Vagina (tissue), 2 donors: ENCODE results near the gene PTPRD. TPM values are rescaled to one million over a fixed set of nuclear protein-coding genes. Genes with fewer than 3 reads are reported as not detected.

Experiments
- DNase-seq, 2 donors: peaks; one replicate each; pipeline ENCODE4 v3.0.0-alpha.2; 2017; ENCODE audit errors: extremely low spot score in 2 of 2
- H3K27ac ChIP-seq: fragments of 200-600 bp; sonication (generic); one replicate; pipeline ENCODE4 v1.5.1; 2019
- H3K27me3 ChIP-seq: fragments of 200-600 bp; sonication (generic); one replicate; pipeline ENCODE4 v1.5.1; 2019
- H3K36me3 ChIP-seq, 2 donors: fragments of 200-600 bp; sonication (generic); one replicate each; pipeline ENCODE4 v1.5.1; 2017 to 2019
- H3K4me1 ChIP-seq: fragments of 200-600 bp; sonication (generic); one replicate; pipeline ENCODE4 v1.5.1; 2019
- H3K4me3 ChIP-seq, 2 donors: fragments of 200-600 bp; sonication (generic); 1 replicate in 1 of 2; 2 replicates in 1 of 2; pipeline ENCODE4 v1.5.1; 2016 to 2019
- H3K9me3 ChIP-seq: fragments of 200-600 bp; sonication (generic); one replicate; pipeline ENCODE4 v1.5.1; 2019
- CTCF ChIP-seq, 3 experiments: fragments of 450-650 bp in 2 of 3; fragments of 200-600 bp in 1 of 3; sonication (generic) in 1 of 3; IDR thresholded peaks; one replicate each; pipeline ENCODE4 v1.5.1; 2017 to 2019; ENCODE audit warnings: antibody characterized with exemption in 3 of 3, mild to moderate bottlenecking in 2 of 3, moderate library complexity in 2 of 3
- POLR2A ChIP-seq, 2 donors: fragments of 450-650 bp; IDR thresholded peaks; one replicate each; pipeline ENCODE4 v1.6.1; 2017; ENCODE audit warnings: antibody characterized with exemption in 2 of 2, mild to moderate bottlenecking in 2 of 2, moderate library complexity in 2 of 2
- POLR2AphosphoS5 ChIP-seq, 2 donors: sonication (generic); formaldehyde crosslinking; IDR thresholded peaks; one replicate each; pipeline ENCODE4 v1.9.0; 2017; ENCODE audit warnings: antibody characterized with exemption in 2 of 2, mild to moderate bottlenecking in 2 of 2, low read depth in 1 of 2; ENCODE audit not compliant: insufficient read depth in 1 of 2
- intact Hi-C: fragments of 100-400 bp; cut with DNase I; formaldehyde crosslinking; loops from one replicate; pipeline ENCODE4 v1.15.1; 2023
- total RNA-seq: library from RNA; depleted of rRNA; stranded (reverse); fragments of >200 nt; gene quantifications from one replicate; pipeline ENCODE4 v1.2.3, GENCODE V29; 2016

PTPRD gene
- total RNA-seq, 1 donor from 2014 or later = 10.3 TPM

GRCh38 chr9:8315211-8315610 lies 2297.6 kb downstream of the PTPRD start:
- Histone ChIP-seq H3K27me3 (no peaks in the 10 kb centered on the region), H3K9me3 (peaks cover 4% of the 10 kb centered on the region), H3K36me3 (no peaks in the 10 kb centered on the region), H3K4me3 (no peak overlapping the region), H3K4me1 (no peaks in the 10 kb centered on the region), H3K27ac (no peak overlapping the region)
- no peak for DNase-seq
- intact Hi-C loops = no loop called here
- TF ChIP-seq POLR2A (IDR thresholded peaks at IDR 0.05) (no peak), POLR2AphosphoS5 (IDR thresholded peaks at IDR 0.05; ENCODE audit: insufficient read depth in 1 of 2, low read depth in 1 of 2) (no peak), CTCF (IDR thresholded peaks at IDR 0.05) (no peak)

GRCh38 chr9:8309258-8309657 lies 2303.5 kb downstream of the PTPRD start:
- Histone ChIP-seq H3K27ac (no peak overlapping the region), H3K9me3 (peaks cover 4% of the 10 kb centered on the region), H3K4me3 (no peak overlapping the region), H3K36me3 (no peaks in the 10 kb centered on the region), H3K4me1 (no peaks in the 10 kb centered on the region), H3K27me3 (no peaks in the 10 kb centered on the region)
- TF ChIP-seq POLR2AphosphoS5 (IDR thresholded peaks at IDR 0.05; ENCODE audit: insufficient read depth in 1 of 2, low read depth in 1 of 2) = no peak
- TF ChIP-seq POLR2A (IDR thresholded peaks at IDR 0.05) = no peak
- TF ChIP-seq CTCF (IDR thresholded peaks at IDR 0.05) = no peak
- no peak for DNase-seq
- intact Hi-C loops = no loop called here

GRCh38 chr9:8304720-8305119 lies 2308.1 kb downstream of the PTPRD start:
- intact Hi-C loops = no loop called here
- no peaks in the 10 kb centered on the region for H3K9me3 ChIP-seq

GRCh38 chr9:8301296-8301695 lies 2311.5 kb downstream of the PTPRD start:
- intact Hi-C loops = no loop called here
- TF ChIP-seq CTCF (IDR thresholded peaks at IDR 0.05) (no peak), POLR2AphosphoS5 (IDR thresholded peaks at IDR 0.05; ENCODE audit: insufficient read depth in 1 of 2, low read depth in 1 of 2) (no peak), POLR2A (IDR thresholded peaks at IDR 0.05) (no peak)
- Histone ChIP-seq H3K4me3 (no peak overlapping the region), H3K4me1 (no peaks in the 10 kb centered on the region), H3K36me3 (no peaks in the 10 kb centered on the region), H3K27ac (no peak overlapping the region), H3K27me3 (no peaks in the 10 kb centered on the region), H3K9me3 (no peaks in the 10 kb centered on the region)
- no peak for DNase-seq

More at GRCh38 chr9:8304720-8305119, 2308.1 kb downstream of the PTPRD start:
- DNase-seq = no peak
- Histone ChIP-seq H3K27me3 (no peaks in the 10 kb centered on the region), H3K4me1 (no peaks in the 10 kb centered on the region), H3K27ac (no peak overlapping the region), H3K36me3 (no peaks in the 10 kb centered on the region), H3K4me3 (no peak overlapping the region)
- TF ChIP-seq CTCF (IDR thresholded peaks at IDR 0.05) (no peak), POLR2A (IDR thresholded peaks at IDR 0.05) (no peak), POLR2AphosphoS5 (IDR thresholded peaks at IDR 0.05; ENCODE audit: insufficient read depth in 1 of 2, low read depth in 1 of 2) (no peak)

- no peak for DNase-seq
- Histone ChIP-seq H3K27me3 (no peaks in the 10 kb centered on the region), H3K36me3 (no peaks in the 10 kb centered on the region), H3K4me1 (no peaks in the 10 kb centered on the region), H3K4me3 (no peak overlapping the region), H3K9me3 (no peaks in the 10 kb centered on the region), H3K27ac (no peak overlapping the region)
- TF ChIP-seq POLR2A (IDR thresholded peaks at IDR 0.05) (no peak), POLR2AphosphoS5 (IDR thresholded peaks at IDR 0.05; ENCODE audit: insufficient read depth in 1 of 2, low read depth in 1 of 2) (no peak), CTCF (IDR thresholded peaks at IDR 0.05) (no peak)
- intact Hi-C loops = no loop called here
These were observed 2315.8 kb downstream of the PTPRD start for GRCh38 chr9:8297047-8297446.
